Liver (tissue), 9 donors: Measurements from ENCODE around the gene RBM47. TPM values are rescaled to one million over a fixed set of nuclear protein-coding genes. Genes with fewer than 3 reads are reported as not detected.
"Not testable (repeated sequence)": the region's sequence is repeated elsewhere in the genome, so short reads cannot be mapped to it uniquely, and the experiment has no call there.

Experiments used
- DNase-seq: peaks from one replicate; pipeline ENCODE4 v3.0.0-alpha.2; 2017; ENCODE audit warnings: low spot score
- H3K27ac ChIP-seq, 2 donors: one replicate each; pipeline ENCODE4 v1.7.0; 2013; ENCODE audit warnings: inconsistent platforms in 2 of 2, low read length in 2 of 2, control low read depth in 1 of 2, low read depth in 1 of 2, mild to moderate bottlenecking in 1 of 2
- H3K27me3 ChIP-seq, 4 donors: one replicate each; pipeline versions ENCODE4 v1.6.1 to v1.7.0; 2013; ENCODE audit warnings: low read length in 3 of 4, inconsistent platforms in 1 of 4, mild to moderate bottlenecking in 1 of 4, moderate library complexity in 1 of 4; ENCODE audit not compliant: control insufficient read depth in 4 of 4, insufficient read depth in 4 of 4
- H3K36me3 ChIP-seq, 4 donors: one replicate each; pipeline versions ENCODE4 v1.6.1 to v1.7.0; 2013; ENCODE audit warnings: low read length in 3 of 4, mild to moderate bottlenecking in 3 of 4, low read depth in 1 of 4, moderate library complexity in 1 of 4; ENCODE audit not compliant: control insufficient read depth in 4 of 4, insufficient read depth in 3 of 4
- H3K4me1 ChIP-seq, 4 donors: one replicate each; pipeline versions ENCODE4 v1.6.1 to v1.7.0; 2013; ENCODE audit warnings: low read length in 3 of 4, mild to moderate bottlenecking in 3 of 4, moderate library complexity in 1 of 4; ENCODE audit not compliant: control insufficient read depth in 4 of 4, insufficient read depth in 4 of 4
- H3K4me3 ChIP-seq, 3 donors: one replicate each; pipeline versions ENCODE4 v1.6.1 to v1.7.0; 2013; ENCODE audit warnings: low read length in 3 of 3, control low read depth in 1 of 3, low read depth in 1 of 3, mild to moderate bottlenecking in 1 of 3
- H3K9ac ChIP-seq, 2 donors: one replicate each; pipeline ENCODE4 v1.7.0; 2013; ENCODE audit warnings: low read length in 2 of 2, mild to moderate bottlenecking in 2 of 2, moderate library complexity in 2 of 2, control low read depth in 1 of 2, low read depth in 1 of 2
- H3K9me3 ChIP-seq, 4 donors: one replicate each; pipeline versions ENCODE4 v1.6.1 to v1.7.0; 2013; ENCODE audit warnings: low read length in 3 of 4; ENCODE audit not compliant: control insufficient read depth in 4 of 4
- CTCF ChIP-seq: fragments of 150-350 bp; IDR thresholded peaks from 2 replicates; pipeline ENCODE4 v1.5.1; 2017; ENCODE audit warnings: improper control_type of control experiment, low read depth, low read length; ENCODE audit not compliant: missing input control
- EGR1 ChIP-seq, 2 donors: IDR thresholded peaks; 2 replicates each; pipeline ENCODE4 v1.6.1; 2016 to 2018; ENCODE audit warnings: antibody characterized with exemption in 2 of 2, low read depth in 2 of 2
- GABPA ChIP-seq, 2 donors: IDR thresholded peaks in 1 of 2; conservative IDR thresholded peaks in 1 of 2; 2 replicates each; pipeline ENCODE4 v1.6.1; 2016; ENCODE audit warnings: antibody characterized with exemption in 2 of 2, mild to moderate bottlenecking in 1 of 2, moderate library complexity in 1 of 2
- HNF4A ChIP-seq, 2 donors: conservative IDR thresholded peaks; 2 replicates each; pipeline ENCODE4 v1.6.1; 2016; ENCODE audit warnings: antibody characterized with exemption in 2 of 2, mild to moderate bottlenecking in 2 of 2
- NR2F2 ChIP-seq: IDR thresholded peaks from 2 replicates; pipeline ENCODE4 v1.6.1; 2016; ENCODE audit warnings: antibody characterized with exemption
- REST ChIP-seq: IDR thresholded peaks from 2 replicates; pipeline ENCODE4 v1.6.1; 2016; ENCODE audit warnings: antibody characterized with exemption, mild to moderate bottlenecking
- RXRA ChIP-seq, 2 donors: IDR thresholded peaks; 2 replicates each; pipeline ENCODE4 v1.6.1; 2017 to 2018; ENCODE audit warnings: antibody characterized with exemption in 2 of 2, mild to moderate bottlenecking in 1 of 2
- WGBS: extraction: QIAGEN DNeasy Blood & Tissue Kit; methylation state at CpG from one replicate; pipeline ENCODE4 v1.1.7; 2013; 5-methylcytosine and 5-hydroxymethylcytosine counted together
- polyA plus RNA-seq, 2 donors: library from polyadenylated mRNA; stranded (reverse) in 1 of 2; unstranded in 1 of 2; fragments of 200-250 nt in 1 of 2; fragments of >200 nt in 1 of 2; fragmentation: Nextera tagmentation in 1 of 2; extraction: Ambion mirVana in 1 of 2; gene quantifications; one replicate each; pipeline versions ENCODE4 v1.2.1 to v1.2.3, GENCODE V29; 2013 to 2015
- total RNA-seq, 2 donors: library from RNA; depleted of rRNA; stranded (reverse); fragments of >200 nt; gene quantifications; one replicate each; pipeline ENCODE4 v1.2.3, GENCODE V29; 2014
- donor health status: healthy.
- donor health status: healthy.
- donor health status: healthy.
- donor health status: healthy.
- donor health status: healthy.

RBM47 gene
- total and polyA plus RNA-seq, 4 donors = 16.5 to 81.2 (median 24.7) TPM

- peaks cover 0 to 9% (median 3%) of the 10 kb centered on the region in 4 donors for H3K4me1 ChIP-seq
- no peak overlapping the region for H3K4me3 ChIP-seq
- no peak for DNase-seq
- no peaks in the 10 kb centered on the region for H3K27me3 ChIP-seq
- H3K9ac ChIP-seq = no peak overlapping the region
- H3K36me3 ChIP-seq = peaks cover 21 to 48% (median 37%) of the 10 kb centered on the region in 4 donors
- no peaks in the 10 kb centered on the region for H3K9me3 ChIP-seq
- 91% methylated on average over 6 of the region's 6 CpGs for WGBS
- TF ChIP-seq CTCF (no peak), GABPA (IDR thresholded peaks at IDR 0.05 in 1 of 2, conservative IDR thresholded peaks at IDR 0.05 in 1 of 2) (no peak), EGR1 (IDR thresholded peaks at IDR 0.05; ENCODE audit: low read depth in 2 of 2) (no peak)
- H3K27ac ChIP-seq = no peak overlapping the region
These were observed 195.5 kb downstream of the RBM47 start for GRCh38 chr4:40434126-40434687.

GRCh38 chr4:40432504-40432903, 197.2 kb downstream of the RBM47 start:
- Histone ChIP-seq H3K36me3 (peaks cover 15 to 43% (median 38%) of the 10 kb centered on the region in 4 donors), H3K9me3 (no peaks in the 10 kb centered on the region), H3K9ac (no peak overlapping the region), H3K27me3 (no peaks in the 10 kb centered on the region), H3K4me3 (no peak overlapping the region), H3K27ac (no peak overlapping the region), H3K4me1 (peaks cover 0 to 9% (median 3%) of the 10 kb centered on the region in 4 donors)
- 99% methylated on average over 10 of the region's 10 CpGs for WGBS
- DNase-seq = no peak
- no peak for TF ChIP-seq CTCF
- no peak for TF ChIP-seq HNF4A (conservative IDR thresholded peaks at IDR 0.05)
- TF ChIP-seq RXRA (IDR thresholded peaks at IDR 0.05) = no peak
- TF ChIP-seq NR2F2 = no peak
- no peak for TF ChIP-seq REST

GRCh38 chr4:40427871-40428270, 201.8 kb downstream of the RBM47 start:
- not testable (repeated sequence) for H3K4me3 ChIP-seq, H3K4me1 ChIP-seq, H3K27me3 ChIP-seq, H3K27ac ChIP-seq, H3K9ac ChIP-seq, DNase-seq, H3K9me3 ChIP-seq
- WGBS = 95% methylated on average over 4 of the region's 4 CpGs
- H3K36me3 ChIP-seq = peaks cover 12 to 55% (median 47%) of the 10 kb centered on the region in 4 donors
